NB4 (cell line): ENCODE data around the gene RPTOR.

Source experiments
- CTCF ChIP-seq: IDR thresholded peaks from one replicate; pipeline ENCODE4 v1.5.1; 2012; ENCODE audit warnings: low read depth, low read length
- MYC ChIP-seq: IDR thresholded peaks from 2 replicates; pipeline ENCODE4 v1.6.1; 2011; ENCODE audit warnings: low read depth, low read length
- POLR2A ChIP-seq: IDR thresholded peaks from 2 replicates; pipeline ENCODE4 v1.6.1; 2011; ENCODE audit warnings: mild to moderate bottlenecking; ENCODE audit not compliant: insufficient read length; ENCODE audit errors: extremely low read depth
- TF ChIP-seq, protein P1 (sequence below): IDR thresholded peaks from 2 replicates; pipeline ENCODE4 v1.6.1; 2011; ENCODE audit warnings: low read depth, low read length

GRCh38 chr17:80939151-80940145, 394.8 kb downstream of the RPTOR start:
- no peak for TF ChIP-seq CTCF
- no peak for TF ChIP-seq POLR2A
- TF ChIP-seq, protein P1, sequence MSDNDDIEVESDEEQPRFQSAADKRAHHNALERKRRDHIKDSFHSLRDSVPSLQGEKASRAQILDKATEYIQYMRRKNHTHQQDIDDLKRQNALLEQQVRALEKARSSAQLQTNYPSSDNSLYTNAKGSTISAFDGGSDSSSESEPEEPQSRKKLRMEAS = 0 out of 2 replicates have a peak, but pooled peaks have one; percentile 13
- TF ChIP-seq MYC = 0 out of 2 replicates have a peak, but pooled peaks have one; percentile 9
